Measurements from ENCODE around the gene PSMD14. TPM values are rescaled to one million over a fixed set of nuclear protein-coding genes. Genes with fewer than 3 reads are reported as not detected.

The PSMD14 gene
- total RNA-seq, 1 experiment from 2014 or later, result 83.7 TPM

- Histone ChIP-seq H3K14ac (ENCODE audit: insufficient read depth, low read length) (no peak overlapping the region), H3K9me3 (ENCODE audit: control insufficient read depth, low read depth, low read length) (no peaks in the 10 kb centered on the region), H2AFZ (ENCODE audit: low read length) (no peak overlapping the region), H3K79me1 (ENCODE audit: insufficient read depth, low read depth, low read length, poor library complexity, severe bottlenecking) (peaks cover 3% of the 10 kb centered on the region), H2BK15ac (ENCODE audit: low read depth, low read length) (no peak overlapping the region), H2BK5ac (ENCODE audit: insufficient read length, low read length) (no peak overlapping the region), H2BK12ac (ENCODE audit: insufficient read length, low read depth, low read length) (no peak overlapping the region), H3K56ac (ENCODE audit: insufficient read length, low read depth, low read length) (no peak overlapping the region), H2BK20ac (ENCODE audit: low read depth, low read length, poor library complexity, severe bottlenecking) (no peak overlapping the region), H3K23ac (ENCODE audit: insufficient read length, low read depth, low read length) (no peak overlapping the region), H3K4me2 (ENCODE audit: insufficient read depth, insufficient read length, low read length) (no peak overlapping the region), H3K9ac (ENCODE audit: extremely low read depth, insufficient read length, low read length) (no peak overlapping the region), H2BK120ac (ENCODE audit: low read depth, low read length, poor library complexity, severe bottlenecking) (no peak overlapping the region), H3K23me2 (ENCODE audit: insufficient read length, low read depth, low read length, poor library complexity, severe bottlenecking) (no peaks in the 10 kb centered on the region), H4K5ac (ENCODE audit: insufficient read length, low read depth, low read length) (no peak overlapping the region), H3K27ac (ENCODE audit: insufficient read length, low read depth, low read length) (no peak overlapping the region), H4K91ac (ENCODE audit: insufficient read length, low read depth, low read length) (no peak overlapping the region), H3K18ac (ENCODE audit: insufficient read length, low read depth, low read length) (no peak overlapping the region), H3K4ac (ENCODE audit: low read depth, low read length) (no peak overlapping the region), H3K27me3 (ENCODE audit: insufficient read depth, low read length) (no peaks in the 10 kb centered on the region), H4K20me1 (ENCODE audit: control insufficient read depth, insufficient read depth, insufficient read length) (no peaks in the 10 kb centered on the region), H3T11ph (ENCODE audit: low read length) (no peak overlapping the region), H3K4me1 (ENCODE audit: insufficient read depth, low read length) (peaks cover 4% of the 10 kb centered on the region; the same call in 1 of the 2 replicates), H2AK5ac (ENCODE audit: insufficient read length, low read length) (no peak overlapping the region), H4K8ac (replicated peaks; ENCODE audit: insufficient read length, low read depth, low read length) (no peak overlapping the region), H3K79me2 (ENCODE audit: insufficient read depth, low read length) (peaks cover 8% of the 10 kb centered on the region; the same call in 1 of the 2 replicates)
- H3K36me3 Mint-ChIP-seq (ENCODE audit: insufficient read depth in 1 of 3, low read depth in 3 of 3), result peaks cover 30 to 38% (median 37%) of the 10 kb centered on the region in 3 experiments
- no CpG with 5 or more reads among the region's 2 CpGs for WGBS (ENCODE audit: extremely low coverage, insufficient read length, low lambda C conversion rate)
- no peak overlapping the region for H3K27ac Mint-ChIP-seq
- peaks cover 23 to 25% of the 10 kb centered on the region in 2 experiments for H3K9me3 Mint-ChIP-seq
- H3K4me3 Mint-ChIP-seq, result no peak overlapping the region
- no peak for TF ChIP-seq CTCF (conservative IDR thresholded peaks at IDR 0.05)
- no peaks in the 10 kb centered on the region for H3K27me3 Mint-ChIP-seq (ENCODE audit: low read depth)
- peaks cover 23 to 32% of the 10 kb centered on the region in 2 experiments for H3K4me1 Mint-ChIP-seq
- DNase-seq, result no peak
These were observed 54.4 kb downstream of the PSMD14 start for GRCh38 chr2:161362568-161363166.
